NK-92 (cell line): ENCODE results near the gene FAM114A2.
"Not testable (repeated sequence)": the region's sequence is repeated elsewhere in the genome, so short reads cannot be mapped to it uniquely, and the experiment has no call there.

Experiments
- DNase-seq: peaks from one replicate; lab custom pipeline; 2025; ENCODE audit not compliant: unreplicated experiment; lab: John Stamatoyannopoulos, UW

Gene FAM114A2

DNA sequence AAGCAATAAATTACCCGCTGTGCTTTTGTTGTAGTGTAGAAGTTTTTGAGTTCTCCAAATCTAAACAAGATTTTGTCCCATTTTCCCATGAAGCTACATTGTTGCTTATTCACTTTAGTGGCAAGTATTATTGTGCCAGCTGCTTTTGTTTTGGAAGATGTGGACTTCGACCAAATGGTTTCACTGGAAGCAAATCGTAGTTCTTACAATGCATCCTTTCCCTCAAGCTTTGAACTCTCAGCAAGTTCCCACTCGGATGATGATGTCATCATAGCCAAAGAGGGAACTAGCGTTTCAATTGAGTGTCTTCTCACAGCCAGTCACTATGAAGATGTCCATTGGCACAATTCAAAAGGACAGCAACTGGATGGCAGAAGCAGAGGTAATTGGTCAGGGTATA is 10.9 kb upstream of the FAM114A2 start:
- DNase-seq: no peak

GRCh38 chr5:154047324-154047723 is 8.6 kb upstream of the FAM114A2 start:
- DNase-seq: no peak

DNA sequence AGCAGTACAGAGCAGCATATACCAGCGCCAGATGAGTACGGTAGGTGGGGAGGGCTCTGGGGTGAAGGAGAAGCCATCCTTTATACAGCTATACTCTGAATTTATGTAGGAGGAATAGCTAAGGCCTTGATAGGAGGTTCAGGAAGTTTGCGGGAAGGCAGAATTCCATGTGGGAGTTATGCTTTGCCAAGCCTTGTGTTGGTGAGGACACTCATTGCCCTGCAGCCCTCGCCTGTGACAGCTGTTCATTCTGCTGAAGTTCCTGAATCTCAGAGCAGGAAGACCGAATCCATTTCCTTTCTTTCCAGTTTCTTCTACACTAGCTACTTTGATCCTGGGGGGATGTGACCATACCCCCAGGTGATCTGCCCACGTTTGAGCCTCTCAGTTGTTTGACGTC is 7.8 kb upstream of the FAM114A2 start:
- DNase-seq: no peak

GRCh38 chr5:154044581-154044980 is 5.9 kb upstream of the FAM114A2 start:
- DNase-seq: no peak

DNA sequence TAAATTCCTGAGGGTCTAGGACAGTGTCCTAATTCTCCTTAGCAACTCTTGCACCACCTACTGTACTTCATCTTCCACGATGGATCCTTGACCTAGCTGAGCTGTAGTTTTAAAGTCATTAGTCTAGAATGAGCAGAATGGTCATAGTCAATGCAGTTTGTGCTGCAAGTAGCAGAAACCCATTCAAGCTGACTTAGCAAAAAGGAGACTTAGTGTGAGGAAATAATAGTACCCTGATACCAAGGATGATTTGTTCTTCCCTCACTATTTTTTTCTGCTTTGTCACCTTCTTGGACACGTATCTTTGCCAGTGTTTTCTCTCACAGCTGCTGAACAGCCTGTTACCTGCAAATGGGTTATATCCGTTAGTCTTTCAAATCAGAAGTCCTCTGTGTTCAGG is 5.4 kb upstream of the FAM114A2 start:
- no peak for DNase-seq

DNA sequence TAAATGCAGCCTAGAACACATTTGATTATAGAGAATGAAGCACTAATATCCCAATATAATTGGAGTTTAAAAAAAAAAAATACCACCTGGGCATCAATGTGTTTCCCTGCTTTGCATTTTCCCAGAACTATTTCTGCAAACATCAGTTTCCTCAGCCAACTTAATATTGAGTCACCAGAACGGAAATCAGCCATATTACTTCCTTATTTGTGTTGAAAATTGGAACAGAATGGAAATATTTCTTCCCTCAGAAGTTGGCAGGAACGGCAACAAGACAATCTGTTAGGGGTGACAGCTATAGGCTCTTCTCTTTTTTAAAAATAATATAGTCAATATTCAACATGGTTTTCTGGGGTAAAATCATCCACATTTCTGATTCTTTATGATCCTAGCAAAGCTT is 4.1 kb upstream of the FAM114A2 start:
- DNase-seq: no peak

DNA sequence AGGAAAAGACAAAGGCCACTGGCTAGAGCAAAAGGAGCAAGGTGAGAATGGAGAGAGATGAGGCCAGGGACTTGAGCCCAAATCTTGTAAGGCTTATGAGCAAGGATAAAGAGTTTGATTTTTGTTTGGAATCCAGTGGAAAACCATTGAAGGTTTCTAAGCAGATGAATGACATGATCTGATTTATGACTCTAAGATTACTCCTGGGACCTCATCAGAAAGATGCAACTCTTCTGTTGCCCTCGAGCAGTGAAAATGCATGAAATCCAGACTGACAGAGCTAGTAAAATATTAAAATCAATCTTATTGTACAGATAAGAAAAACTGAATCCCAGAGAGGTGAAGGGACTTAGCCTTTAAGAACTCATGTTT is 734 bp upstream of the FAM114A2 start:
- DNase-seq: no peak

- DNase-seq: no peak
Measured at GRCh38 chr5:154038261-154038706, 426 bp downstream of the FAM114A2 start.

GRCh38 chr5:154034944-154035343 is 3.8 kb downstream of the FAM114A2 start:
- DNase-seq: no peak

GRCh38 chr5:154031937-154032489 is 6.7 kb downstream of the FAM114A2 start:
- no peak for DNase-seq

DNA sequence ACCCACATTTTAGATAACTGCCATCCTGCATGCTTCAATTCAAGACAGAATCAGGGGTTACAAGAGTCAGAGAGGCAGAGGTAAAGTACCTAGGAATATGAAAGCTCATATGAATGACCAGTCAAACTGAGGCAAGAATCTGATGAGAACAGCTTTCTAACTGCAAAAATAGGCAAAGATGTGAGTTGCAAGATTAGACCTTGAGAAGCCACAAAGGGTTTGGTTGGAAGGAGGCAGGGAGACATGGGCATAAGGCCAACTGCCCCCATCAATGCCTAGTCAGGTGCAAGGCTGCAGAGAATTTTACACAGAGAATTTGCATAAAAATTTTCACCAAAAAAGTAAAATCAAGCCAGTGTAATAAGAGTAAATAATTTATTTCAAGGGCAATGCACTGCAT is 12.8 kb downstream of the FAM114A2 start:
- DNase-seq: no peak

- not testable (repeated sequence) for DNase-seq
Measured at GRCh38 chr5:154018919-154019318, 19.8 kb downstream of the FAM114A2 start.

GRCh38 chr5:154015071-154015693 is 23.5 kb downstream of the FAM114A2 start:
- DNase-seq: no peak

DNA sequence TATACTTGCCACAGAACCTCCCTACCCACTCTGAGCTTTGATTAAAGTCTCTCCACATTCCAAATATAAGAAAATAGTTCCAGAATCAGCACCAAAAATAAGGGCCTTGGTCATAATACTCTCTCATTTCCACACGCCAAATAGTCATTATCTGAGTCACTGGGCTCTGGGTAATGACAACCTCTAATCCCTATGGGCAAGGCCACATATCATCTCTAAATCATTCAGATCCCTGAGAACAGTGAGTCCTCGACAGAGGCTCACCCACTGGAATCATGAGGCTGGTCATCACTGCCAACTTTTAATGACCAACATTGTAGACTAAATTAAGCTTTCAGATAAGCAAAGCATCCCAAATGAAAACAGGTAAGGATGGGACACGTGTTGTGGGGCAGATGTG is 28.1 kb downstream of the FAM114A2 start:
- no peak for DNase-seq

- no peak for DNase-seq
Measured at GRCh38 chr5:154005648-154006047, 33.1 kb downstream of the FAM114A2 start.

DNA sequence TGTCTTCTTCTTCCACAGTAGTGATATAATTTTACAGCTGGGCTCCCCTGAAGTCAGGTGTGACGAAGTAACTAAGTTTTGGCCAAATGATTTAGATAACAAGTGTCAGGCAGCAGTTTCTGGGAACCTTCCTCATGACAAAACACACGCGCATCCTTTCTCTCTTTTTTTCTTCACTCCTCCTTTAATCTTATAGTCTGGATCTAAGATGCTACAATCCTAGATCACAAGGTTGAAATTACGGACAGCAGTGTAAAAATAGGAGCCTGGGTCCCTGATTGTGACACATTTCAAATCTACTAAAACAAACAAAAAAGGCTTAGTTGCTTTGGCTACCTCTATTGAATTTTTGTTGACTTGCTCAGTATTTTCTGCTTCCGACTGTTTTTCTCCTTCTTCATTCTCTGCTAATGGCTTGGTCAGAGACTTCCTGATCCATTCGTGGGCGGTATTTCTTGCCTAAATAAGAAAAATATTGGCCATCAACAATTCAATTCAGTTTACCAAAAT is 36.1 kb downstream of the FAM114A2 start:
- DNase-seq: no peak

DNA sequence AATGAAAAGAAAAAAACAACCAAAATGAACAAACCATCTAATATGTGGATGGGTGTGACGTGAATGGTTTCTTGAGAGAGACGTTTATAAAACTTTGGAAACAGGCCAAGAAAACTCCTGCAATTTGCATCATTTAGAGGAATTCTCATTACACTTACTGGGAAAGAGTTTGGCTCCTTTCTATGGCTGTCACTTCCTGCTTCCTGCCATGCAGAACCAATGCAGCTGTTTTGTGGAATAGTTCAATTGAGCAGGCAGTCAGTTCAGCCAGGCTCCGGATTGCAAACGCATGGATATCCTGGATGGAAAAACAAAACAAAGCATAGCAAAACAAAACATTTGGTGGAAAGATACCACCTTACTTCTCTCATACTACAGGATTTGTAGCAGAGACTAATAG is 36.6 kb downstream of the FAM114A2 start:
- DNase-seq: no peak

DNA sequence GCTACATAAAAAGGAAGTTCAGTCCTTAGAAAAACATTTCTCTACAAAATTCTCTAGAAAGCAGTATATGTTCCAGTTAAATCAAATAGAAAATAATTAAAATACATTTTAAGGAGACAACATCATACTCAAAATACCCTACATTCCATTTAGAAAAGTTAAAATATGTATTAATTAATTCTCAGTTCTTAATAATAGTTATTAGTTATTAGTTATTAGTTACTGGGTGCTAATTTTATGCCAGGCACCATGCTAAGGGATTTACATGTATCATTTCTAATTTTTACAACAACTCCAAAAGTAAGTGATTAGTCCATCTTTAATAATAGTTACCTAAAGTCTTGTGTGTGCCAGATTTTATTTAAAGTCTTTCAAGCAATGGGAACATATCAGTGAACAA is 38.0 kb downstream of the FAM114A2 start:
- no peak for DNase-seq

DNA sequence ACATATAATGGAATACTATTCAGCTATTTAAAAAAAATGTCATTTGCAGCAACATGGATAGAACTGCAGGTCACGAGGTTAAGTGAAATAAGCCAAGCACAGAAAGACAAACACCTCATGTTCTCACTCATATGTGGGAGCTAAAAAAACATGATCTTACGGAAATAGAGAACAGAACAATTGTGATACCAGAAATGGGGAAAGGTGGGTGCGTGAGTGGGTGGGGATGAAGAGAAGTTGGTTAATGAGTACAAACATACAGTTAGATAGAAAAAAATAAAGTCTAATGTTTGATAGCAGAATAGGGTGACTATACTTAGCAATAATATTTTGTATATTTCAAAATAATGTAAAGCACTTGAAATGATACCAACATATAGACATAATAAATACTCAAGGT is 38.7 kb downstream of the FAM114A2 start:
- DNase-seq: no peak

GRCh38 chr5:153998768-153999167 is 39.9 kb downstream of the FAM114A2 start:
- no peak for DNase-seq

- DNase-seq: no peak
Measured at GRCh38 chr5:153998010-153998409, 40.7 kb downstream of the FAM114A2 start.

DNA sequence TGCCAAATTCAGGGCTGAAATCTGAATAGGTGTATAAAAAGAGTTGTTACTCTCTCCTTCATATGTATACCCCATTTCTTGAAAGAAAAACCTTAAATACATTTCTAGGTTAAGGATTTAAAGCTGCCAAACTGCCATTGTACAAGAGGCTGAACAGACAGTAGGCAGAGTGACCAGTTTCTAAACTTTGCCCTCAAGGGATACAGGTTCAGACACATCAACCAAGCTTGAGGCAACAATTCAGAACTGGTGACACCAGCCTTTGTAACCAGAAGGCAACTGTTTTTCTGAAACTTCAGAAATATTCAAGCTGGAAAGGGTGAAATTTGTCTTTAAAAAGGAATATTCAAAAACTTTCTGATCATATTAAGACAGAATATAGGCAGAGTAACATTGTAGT is 47.5 kb downstream of the FAM114A2 start:
- no peak for DNase-seq

- no peak for DNase-seq
Measured at GRCh38 chr5:153988510-153988909, 50.2 kb downstream of the FAM114A2 start.
